SK-N-DZ (cell line): ENCODE results near the gene P4HB.

Source experiments
- DNase-seq: peaks from one replicate; pipeline ENCODE4 v3.0.0-alpha.2; 2015; ENCODE audit warnings: low spot score

P4HB gene

DNA sequence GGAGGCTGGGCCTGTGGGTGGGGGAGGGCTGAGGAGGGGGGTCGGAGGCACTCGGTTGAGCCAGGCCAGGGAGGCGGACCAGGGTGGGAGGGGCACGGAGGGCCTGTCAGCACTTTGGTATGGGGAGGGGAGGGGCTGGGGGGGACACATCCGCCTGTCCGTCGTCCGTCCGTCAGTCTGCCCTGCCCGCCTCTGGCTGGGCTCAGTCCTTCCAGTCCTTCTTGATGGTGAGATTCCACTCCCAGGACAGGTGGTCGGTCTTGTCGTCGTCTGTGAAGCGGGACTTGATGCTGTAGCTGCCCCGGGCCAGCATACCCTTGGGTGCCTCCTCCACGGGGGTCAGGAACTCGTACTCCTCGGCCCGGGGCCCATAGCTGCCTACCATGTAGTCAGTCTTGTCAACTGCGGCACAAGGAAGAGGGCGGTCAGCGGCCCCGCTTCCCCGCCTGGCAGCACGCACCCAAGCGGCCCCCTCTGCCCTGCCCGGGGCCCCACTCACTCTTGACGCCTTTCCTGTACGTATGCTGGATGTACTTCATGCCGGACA lies 8.4 kb upstream of the P4HB start:
- DNase-seq, result peak; percentile 47

DNA sequence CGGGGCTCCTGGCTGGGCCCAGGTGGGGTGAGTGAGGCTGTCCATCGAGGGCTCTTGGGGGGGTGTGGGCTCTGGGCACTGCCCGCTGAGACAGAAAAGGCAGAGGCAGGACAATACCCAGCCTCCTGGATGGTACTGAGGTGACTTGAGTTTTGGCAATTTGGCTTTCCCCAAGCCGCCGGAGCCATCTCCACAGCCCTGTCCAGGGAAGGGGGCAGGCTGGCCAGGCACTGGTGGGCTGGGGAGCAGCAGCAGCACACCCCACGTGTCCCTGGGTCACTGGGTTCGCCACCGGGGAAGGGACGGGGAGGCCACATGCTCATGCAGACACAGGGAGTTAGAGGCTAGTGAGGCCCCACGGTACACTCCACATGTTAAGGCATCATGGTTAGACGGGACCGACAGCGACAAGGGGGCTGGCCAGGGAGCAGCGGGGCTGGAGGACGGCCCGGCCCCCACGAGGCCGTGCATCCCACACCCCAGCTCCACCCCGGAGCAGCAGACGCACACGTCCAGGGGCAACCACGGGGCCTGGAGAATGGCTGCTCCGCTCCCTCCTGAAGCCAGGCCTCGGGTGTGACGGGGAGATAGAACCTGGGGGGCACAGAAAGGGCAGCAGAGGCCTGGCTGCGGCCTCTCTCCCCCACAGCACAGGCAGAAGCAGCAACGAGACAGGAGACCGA lies 7.8 kb upstream of the P4HB start:
- DNase-seq, result peak; percentile 44

DNA sequence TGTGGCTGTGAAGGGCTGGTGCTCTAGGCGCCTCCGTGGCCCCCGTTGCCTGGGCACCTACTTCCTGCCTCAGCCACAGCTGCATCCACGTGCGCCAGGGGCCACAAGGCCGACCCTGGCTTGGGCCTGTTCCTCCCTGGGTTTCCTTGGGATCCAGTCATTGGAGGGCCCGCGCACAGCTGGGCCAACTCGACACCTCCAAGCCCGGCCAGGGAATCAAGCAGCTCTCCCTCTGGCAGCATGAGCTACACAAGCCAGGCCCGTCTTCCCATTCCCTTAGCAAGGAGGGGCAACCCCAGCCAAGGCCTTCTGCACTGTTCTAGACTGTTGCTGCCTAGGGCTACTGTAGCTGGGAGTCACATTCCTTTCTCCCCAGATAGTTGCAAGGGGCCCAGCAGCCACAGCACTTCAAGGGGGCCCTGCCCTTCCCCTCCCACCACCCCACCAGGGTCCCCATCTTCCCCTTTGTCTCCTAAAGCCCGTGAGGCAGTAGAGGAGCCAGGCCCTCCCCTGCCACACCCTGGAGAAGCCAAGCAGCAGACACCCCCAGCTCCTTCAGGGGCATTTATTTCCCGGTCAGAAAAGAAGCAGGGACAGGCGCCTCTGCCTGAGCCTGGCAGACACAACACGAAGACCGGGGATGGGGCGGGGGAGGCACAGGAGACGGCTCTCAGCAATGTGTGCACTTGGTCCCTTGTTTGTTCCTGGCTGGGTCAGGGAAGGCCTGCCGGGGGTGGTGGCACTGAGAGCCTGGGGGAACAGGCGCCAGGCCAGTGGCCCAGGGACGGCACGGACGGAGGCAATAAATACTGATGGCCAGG lies 7.0 kb upstream of the P4HB start:
- peak; percentile 56 for DNase-seq

DNA sequence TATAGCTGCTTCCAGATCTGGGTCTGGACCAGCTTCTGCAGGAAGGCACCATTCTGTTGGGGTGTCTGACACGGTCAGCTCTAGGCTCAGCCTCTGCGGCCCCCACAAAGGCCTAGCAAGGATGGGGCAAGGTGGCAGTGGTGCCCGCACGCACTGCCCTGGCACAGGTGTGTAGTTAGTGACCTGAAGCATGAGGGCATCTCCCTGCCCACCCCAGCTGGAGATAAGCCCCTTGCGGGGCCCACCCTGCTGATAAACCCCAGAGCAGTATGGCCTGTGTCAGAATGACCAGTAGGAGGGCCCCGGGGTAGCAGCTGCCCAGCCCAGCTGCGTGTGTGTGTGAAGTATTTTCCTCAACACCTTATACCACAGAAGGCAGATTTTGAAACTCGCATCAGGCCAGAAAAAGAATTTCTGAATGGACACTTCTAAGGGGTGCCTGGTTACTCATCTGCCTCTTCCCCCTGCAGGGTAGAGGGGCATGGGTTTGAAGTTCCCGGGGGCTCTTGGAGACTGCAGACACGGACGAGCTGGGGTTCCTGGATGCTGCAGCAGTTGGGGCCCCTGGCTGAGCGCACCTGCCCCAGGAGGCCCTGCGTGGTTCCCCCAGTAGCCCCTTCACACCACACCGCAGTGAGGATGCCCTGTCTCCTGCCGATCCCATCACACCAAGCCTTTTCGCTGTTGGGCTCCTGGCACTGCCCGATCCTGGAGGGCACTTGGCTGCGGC lies 6.3 kb upstream of the P4HB start:
- DNase-seq, result no peak

DNA sequence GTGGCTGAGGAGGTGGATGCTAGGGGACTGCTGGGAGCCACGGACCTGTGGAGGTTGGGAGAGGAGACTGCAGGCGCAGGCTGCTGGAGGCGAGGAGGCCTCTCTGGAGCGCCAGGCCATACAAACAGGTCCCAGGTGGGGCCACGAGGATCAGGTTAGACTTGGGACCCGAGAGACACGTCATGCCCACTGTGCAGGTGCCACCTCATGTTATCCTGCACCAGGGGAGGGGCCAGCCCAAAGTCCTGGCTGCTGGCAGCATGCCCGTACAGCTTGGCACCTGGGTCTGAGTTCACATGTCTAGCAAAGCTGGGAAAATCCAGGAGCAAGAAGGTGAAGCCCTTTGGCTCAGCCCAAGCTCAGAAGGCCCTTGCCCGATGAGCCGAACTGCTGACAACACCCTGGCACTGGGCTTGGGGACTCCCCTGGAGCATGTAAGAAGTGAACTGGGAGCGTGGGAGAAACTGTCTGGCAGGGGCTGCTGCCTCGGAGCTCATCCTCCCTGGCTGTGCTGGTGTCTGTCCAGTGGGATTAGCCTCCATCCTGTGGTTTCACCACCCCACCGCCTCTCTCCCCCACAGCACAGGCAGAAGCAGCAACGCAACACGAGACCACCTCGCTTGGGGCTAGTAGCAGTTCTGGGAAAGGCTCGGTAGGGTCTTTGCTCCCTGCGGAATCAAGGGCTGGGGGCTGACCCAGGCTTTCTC lies 5.6 kb upstream of the P4HB start:
- no peak for DNase-seq

DNA sequence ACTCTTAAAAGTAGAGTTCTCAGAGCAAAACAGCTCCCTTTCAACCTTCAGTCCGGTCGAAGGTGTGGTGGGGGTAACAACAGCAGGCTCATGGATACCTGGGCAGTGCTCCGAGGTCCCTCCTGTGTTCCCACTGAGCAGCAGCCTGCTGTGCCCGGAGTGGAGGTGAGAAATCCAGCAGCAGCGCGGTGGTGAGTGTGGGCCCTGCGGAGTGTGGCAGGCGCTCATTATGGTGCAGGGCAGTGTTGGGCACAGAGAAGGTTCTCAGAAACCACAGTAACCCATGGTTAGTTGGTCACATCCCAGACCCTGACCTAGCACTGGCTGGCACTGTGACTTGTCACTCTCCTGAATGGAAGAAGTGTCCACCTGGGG lies 5.0 kb upstream of the P4HB start:
- no peak for DNase-seq

DNA sequence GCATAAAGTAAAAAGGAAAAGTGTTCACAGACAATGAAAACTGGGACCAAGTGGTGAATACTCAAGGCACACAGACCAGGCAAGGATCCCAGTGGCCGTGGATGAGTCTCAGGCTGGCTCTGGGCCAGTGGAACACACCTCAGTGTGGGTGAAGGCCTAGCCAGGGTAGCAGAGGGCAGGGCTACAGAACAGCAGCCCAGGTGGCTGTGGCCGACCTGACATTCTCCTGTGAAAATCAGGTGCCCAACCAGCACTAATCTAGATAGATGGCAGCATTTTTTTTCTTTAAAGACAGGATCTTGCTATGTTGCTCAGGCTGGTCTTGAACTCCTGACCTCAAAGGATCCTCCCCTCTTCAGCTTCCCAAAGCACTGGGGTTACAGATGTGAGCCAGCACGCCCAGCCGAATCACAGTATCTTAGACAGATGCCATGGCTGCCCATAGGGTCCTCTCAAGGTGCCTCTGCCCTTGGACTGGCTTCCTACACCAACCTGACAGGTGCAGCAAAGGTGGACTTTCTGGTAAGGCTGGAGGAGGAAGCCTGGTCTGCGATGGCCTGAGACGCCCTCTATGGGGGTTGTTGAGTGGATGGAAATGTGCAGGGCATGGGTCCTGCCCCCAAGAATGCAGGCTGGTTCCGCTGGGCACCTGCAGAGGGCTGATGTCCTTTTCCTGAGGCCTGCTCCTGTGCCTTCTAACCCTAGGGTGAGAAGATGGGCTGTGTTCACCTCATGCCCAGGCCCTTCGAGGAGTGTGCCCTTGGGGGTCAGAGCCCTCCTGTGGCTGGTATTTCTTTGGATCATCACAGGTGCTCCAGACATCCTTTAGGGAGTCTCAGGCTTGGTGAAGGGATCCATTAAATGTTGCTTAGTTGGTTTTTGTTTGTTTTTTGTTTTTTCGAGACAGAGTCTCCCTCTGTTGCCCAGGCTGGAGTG lies 3.8 kb upstream of the P4HB start:
- DNase-seq, result no peak

DNA sequence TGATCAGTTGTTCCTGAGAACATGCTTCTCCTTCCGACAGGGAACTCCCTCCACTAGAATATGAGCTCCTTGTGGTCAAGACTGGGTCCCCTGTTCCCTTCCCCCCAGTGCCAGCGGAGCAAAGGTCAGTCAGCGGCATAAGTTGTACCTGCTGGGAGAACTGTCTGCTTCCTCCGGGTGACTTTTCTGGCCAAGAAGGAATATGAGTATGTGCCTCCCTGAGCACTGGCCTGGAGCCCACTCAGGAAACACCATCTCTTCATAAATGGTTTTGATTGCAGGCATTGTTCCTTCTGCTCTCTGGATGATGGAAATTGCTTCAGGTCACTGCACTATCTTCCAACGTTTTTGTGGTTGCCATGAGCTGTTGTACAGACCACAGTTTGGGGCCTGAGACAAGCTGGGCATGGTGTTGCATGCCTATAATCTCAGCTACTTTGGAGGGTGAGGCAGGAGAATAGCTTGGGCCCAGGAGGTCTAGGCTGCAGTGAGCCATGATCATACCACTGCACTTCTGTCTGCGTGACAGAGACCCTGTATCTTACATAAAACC lies 2.9 kb upstream of the P4HB start:
- no peak for DNase-seq

DNA sequence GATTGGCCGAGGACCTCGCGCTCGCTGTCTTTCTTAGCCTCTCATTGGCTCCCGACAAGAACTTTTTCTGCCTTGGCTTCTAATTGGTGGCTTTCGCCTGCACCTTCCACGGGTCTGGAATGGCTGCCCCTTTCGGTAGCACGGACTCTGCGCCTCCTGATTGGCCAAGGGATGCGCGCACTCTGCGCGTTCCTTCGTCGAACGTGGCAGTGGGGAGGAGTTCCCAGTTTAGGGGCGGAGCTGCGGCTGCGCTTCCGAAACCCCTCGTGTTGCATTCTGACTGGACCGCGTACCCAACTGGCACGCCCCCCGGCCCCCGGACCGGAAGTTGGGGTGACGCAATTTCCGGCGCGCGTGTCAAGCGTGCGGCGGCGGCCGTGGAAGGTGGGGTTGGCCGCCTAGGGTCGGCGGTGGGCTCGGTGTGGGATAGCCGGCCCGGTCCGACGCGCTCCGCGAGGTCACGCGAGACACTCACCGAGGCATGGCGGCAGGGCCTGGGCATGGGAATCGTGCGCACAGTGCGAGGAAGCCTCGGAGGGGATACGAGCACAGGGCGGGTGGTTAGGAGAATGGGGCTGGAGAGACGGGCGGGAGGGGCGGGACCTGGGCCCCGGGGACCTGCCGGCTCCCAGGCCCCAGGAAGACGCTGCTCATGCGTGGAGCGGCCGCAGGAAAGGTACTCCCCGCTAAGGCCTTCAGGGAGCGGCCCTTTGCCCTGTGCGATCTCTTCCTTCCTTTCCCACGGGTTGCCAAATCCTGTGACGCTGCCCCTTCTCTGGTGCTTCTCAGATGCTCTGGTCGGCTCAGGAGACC lies 627 bp upstream of the P4HB start:
- peak; percentile 100 for DNase-seq

DNA sequence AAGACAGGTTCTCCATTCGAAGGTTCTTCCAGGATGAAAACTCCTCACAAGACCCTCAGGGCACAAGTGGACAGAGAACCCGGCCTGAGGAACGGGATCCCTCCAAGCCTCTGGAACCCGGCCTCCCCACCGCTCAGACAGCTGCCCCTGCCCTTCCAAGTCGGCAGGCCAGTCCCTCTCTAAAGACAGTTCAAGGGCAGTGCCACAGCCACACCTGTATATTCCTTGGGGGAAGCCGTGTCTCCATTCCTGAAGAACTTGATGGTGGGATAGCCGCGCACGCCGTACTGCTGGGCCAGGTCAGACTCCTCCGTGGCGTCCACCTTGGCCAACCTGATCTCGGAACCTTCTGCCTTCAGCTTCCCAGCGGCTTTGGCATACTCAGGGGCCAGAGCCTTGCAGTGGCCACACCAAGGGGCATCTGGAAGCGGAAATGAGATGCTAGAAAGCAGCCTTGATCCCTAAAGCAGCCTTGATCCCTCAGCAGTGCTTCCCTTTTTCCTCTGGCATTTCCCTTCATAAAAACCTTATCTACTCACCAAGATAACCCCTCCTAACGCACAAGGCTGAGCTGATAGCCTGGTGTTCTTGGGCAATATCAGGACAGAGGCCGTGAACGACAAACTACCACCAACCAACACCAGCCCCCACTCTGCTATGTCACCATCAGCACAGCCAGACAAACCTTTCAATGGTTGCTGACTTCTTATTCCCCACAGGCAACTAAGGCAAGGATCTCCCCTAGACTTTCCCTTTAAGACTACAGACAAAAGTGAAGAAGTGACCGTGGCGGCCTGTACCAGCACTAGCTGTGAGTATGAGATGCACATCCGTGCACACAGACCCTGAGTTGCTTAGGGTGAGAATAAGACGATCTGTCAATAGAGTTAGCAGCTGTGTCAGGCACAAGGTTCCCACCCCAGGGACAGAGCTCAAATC lies 1.1 kb downstream of the P4HB start:
- DNase-seq, result no peak

DNA sequence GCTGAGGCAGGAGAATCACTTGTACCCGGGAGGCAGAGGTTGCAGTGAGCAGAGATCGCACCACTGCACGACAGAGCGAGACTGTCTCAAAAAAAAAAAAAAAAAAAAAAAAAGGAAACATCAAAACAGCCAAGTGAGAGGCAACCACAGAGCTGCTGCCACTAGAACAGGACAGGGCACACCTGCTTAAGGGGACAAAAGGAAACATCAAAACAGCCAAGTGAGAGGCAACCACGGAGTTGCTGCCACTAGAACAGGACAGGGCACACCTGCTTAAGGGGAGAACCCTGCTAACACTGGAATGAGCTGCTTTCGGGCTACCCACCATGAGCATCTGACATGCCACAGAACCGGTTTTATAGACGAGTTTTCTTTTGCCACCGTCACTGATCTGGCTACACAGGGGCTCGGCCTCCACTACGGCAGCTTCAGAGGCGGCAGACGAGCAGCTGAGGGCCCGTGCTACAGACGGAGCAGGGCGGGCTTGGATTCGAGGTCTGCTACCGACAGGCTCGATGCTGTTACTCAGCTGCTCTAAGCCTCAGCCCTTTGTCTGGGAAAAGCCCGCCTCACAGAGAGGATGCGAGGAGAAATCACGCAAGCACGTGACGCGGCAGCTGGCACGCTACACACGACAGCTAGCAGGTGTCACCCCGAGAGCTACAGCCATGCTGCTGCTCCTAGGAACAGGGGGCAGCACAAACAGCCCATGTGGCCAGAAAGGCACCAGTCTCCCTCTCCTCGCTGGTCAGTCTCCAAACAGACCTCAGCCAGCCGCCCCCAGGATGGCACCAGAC lies 2.0 kb downstream of the P4HB start:
- no peak for DNase-seq

DNA sequence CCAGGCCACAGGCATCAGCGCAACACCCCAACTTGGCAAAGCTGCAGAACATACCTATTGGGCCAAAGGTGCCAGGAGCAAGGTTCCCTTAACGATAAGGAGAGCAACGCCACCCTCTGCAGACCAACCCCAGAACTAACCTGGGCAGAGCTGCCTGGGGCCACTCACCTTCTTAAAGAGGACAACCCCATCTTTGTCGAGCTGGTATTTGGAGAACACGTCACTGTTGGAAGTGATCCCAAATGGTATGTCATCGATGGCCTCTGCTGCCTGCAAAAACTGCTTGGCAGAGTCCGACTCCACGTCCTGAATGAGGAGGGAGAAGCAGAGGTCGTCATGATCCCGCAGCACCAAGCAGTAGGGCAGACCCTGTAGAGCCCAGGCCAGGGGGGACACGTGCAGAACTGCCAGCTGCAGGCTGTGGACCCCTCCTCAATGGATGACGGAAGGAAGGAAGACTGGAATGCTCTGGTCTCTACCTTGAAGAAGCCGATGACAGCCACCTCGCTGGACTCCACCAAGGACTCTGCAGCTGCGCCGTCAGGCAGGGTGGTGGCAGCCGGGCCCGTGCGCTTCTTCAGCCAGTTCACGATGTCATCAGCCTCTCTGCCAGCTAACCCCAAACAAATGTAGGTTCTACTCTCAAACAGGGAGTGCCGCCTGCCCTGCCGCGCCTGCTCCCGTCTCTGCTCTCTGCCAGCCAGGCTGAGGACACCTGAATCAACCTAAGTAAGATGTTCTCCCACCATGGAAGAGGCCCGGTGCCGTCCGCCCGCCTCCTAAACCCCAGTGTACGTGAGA lies 5.2 kb downstream of the P4HB start:
- no peak for DNase-seq

DNA sequence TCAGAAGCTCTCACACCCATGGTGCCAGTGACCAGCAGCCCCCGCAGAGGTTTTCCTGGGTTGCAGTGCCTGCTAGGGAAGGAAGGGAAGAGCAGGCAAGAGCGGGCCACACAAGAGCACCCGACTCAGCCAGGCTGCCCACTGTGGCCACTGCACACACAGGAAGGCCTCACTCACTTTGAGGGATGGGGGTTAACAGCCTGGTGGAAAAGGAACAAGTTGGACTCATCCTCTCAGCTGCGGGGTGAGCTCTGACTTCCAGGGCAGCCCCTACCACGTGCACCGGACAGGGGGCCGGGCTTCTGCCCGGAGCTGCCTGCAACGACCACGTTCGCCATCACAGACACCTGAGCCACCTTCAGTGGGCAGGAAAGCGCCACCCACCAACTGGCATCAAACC lies 8.1 kb downstream of the P4HB start:
- no peak for DNase-seq

DNA sequence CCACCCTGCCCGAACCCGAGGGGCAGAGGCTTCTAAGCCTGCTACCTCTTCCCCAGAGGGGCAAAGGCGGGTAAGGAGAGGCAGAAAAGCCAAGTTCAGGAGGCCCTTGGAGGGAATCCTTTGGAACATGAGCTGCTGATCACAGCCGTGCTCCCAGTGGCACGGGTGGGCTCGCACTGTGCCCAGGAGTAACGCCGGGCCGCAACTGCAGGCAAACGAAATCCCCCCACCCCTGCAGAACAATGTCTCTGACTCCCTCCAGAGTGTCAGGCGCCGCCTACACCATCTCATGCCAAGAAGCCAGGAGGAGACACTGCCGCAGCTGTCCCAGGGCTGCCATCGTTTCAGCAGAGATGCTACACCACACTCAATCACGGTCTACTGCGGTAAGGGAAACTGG lies 8.9 kb downstream of the P4HB start:
- no peak for DNase-seq

DNA sequence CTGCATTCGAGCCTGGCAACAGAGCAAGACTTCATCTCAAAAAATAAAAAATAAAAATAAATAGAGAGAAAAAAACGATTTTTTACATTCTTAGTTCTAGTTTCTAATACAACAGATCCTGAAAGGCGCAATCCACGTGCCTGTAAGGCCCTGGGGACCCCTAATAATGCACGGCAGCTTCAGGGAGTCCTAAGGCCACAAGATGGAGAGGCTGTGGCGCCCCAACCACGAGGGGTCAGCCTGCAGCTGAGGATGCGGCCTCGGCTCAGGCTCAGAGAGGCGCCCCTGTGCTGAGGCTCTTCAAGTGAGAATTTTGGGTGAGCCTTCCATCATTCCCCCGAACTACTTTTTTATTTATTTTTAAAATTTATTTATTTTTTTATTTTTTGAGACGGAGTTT lies 10.9 kb downstream of the P4HB start:
- DNase-seq, result no peak
